ENCODE results near the gene UNC80. TPM values are rescaled to one million over a fixed set of nuclear protein-coding genes. Genes with fewer than 3 reads are reported as not detected.

UNC80 gene
- total RNA-seq, 1 experiment from 2014 or later = not detected

DNA sequence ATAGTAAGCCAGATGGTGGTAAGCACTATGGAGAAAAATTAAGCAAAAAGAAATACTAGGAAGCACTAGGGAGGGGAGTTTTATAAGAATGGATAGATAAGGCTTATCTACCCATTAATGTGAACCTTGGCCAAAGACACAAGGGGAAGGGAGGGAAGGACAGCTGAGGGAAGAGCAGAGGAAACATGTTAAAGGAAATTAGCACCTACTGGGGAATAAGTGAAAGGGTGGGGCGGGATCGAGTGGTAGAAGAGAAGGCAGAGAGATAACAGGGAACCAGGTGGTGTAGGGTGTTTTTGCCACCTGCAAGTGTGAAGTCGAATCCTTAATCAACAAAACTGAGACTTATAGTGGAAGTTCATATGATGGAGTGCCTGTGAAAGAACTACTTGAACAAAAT is 1.7 kb downstream of the UNC80 start:
- Histone ChIP-seq H3K4me1 (replicated peaks; ENCODE audit: insufficient read depth) (no peaks in the 10 kb centered on the region), H3K79me2 (ENCODE audit: low read depth) (no peaks in the 10 kb centered on the region), H3K9me2 (ENCODE audit: insufficient read depth) (no peaks in the 10 kb centered on the region), H2AFZ (no peak overlapping the region), H3K36me3 (ENCODE audit: low read depth) (no peaks in the 10 kb centered on the region), H3K9me3 (ENCODE audit: insufficient read depth, low read depth) (no peaks in the 10 kb centered on the region), H3K27ac (no peak overlapping the region), H3F3A (ENCODE audit: insufficient read depth, low read depth) (no peaks in the 10 kb centered on the region), H4K20me1 (ENCODE audit: insufficient read depth) (no peaks in the 10 kb centered on the region), H3K4me2 (no peak overlapping the region), H3K4me3 (no peak overlapping the region), H3K27me3 (ENCODE audit: insufficient read depth, low read depth) (no peaks in the 10 kb centered on the region)
- TF ChIP-seq, protein P1, sequence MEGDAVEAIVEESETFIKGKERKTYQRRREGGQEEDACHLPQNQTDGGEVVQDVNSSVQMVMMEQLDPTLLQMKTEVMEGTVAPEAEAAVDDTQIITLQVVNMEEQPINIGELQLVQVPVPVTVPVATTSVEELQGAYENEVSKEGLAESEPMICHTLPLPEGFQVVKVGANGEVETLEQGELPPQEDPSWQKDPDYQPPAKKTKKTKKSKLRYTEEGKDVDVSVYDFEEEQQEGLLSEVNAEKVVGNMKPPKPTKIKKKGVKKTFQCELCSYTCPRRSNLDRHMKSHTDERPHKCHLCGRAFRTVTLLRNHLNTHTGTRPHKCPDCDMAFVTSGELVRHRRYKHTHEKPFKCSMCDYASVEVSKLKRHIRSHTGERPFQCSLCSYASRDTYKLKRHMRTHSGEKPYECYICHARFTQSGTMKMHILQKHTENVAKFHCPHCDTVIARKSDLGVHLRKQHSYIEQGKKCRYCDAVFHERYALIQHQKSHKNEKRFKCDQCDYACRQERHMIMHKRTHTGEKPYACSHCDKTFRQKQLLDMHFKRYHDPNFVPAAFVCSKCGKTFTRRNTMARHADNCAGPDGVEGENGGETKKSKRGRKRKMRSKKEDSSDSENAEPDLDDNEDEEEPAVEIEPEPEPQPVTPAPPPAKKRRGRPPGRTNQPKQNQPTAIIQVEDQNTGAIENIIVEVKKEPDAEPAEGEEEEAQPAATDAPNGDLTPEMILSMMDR (conservative IDR thresholded peaks at IDR 0.05) = no peak
- TF ChIP-seq EZH2 (IDR thresholded peaks at IDR 0.05; ENCODE audit: low read depth) = no peak
- POLR2A ChIA-PET (ENCODE audit: unreplicated experiment) = interaction anchor here (0.6 kb wide), 1 partner anchor 966 kb away, joined by 3 read pairs; no protein-coding TSS in a partner anchor
- no TSS peak for BruUV-seq (replicated peaks)
- CTCF ChIA-PET = no interaction called here
- DNase-seq = no peak
- intact Hi-C loops (cut with micrococcal nuclease; ENCODE audit: unreplicated experiment) = no loop called here

- ChIA-PET CTCF (no interaction called here), POLR2A (ENCODE audit: unreplicated experiment) (no interaction called here)
- no peaks in the 10 kb centered on the region for H3K36me3 ChIP-seq (ENCODE audit: low read depth)
- no TSS peak for BruUV-seq (replicated peaks)
- no peaks in the 10 kb centered on the region for H4K20me1 ChIP-seq (ENCODE audit: insufficient read depth)
- no peak for DNase-seq
- no peak overlapping the region for H2AFZ ChIP-seq
- no peaks in the 10 kb centered on the region for H3K27me3 ChIP-seq (ENCODE audit: insufficient read depth, low read depth)
- H3K27ac ChIP-seq = no peak overlapping the region
- no peaks in the 10 kb centered on the region for H3F3A ChIP-seq (ENCODE audit: insufficient read depth, low read depth)
- H3K4me2 ChIP-seq = no peak overlapping the region
- no peak overlapping the region for H3K4me3 ChIP-seq
- H3K79me2 ChIP-seq (ENCODE audit: low read depth) = no peaks in the 10 kb centered on the region
- intact Hi-C loops (cut with micrococcal nuclease; ENCODE audit: unreplicated experiment) = no loop called here
- H3K9me2 ChIP-seq (ENCODE audit: insufficient read depth) = no peaks in the 10 kb centered on the region
- no peaks in the 10 kb centered on the region; the same call in 1 of the 2 replicates for H3K4me1 ChIP-seq (replicated peaks; ENCODE audit: insufficient read depth)
- TF ChIP-seq, protein P1 (conservative IDR thresholded peaks at IDR 0.05) = no peak
- TF ChIP-seq EZH2 (IDR thresholded peaks at IDR 0.05; ENCODE audit: low read depth) = no peak
- no peaks in the 10 kb centered on the region for H3K9me3 ChIP-seq (ENCODE audit: insufficient read depth, low read depth)
Measured at GRCh38 chr2:209787416-209787815, 15.8 kb downstream of the UNC80 start.

DNA sequence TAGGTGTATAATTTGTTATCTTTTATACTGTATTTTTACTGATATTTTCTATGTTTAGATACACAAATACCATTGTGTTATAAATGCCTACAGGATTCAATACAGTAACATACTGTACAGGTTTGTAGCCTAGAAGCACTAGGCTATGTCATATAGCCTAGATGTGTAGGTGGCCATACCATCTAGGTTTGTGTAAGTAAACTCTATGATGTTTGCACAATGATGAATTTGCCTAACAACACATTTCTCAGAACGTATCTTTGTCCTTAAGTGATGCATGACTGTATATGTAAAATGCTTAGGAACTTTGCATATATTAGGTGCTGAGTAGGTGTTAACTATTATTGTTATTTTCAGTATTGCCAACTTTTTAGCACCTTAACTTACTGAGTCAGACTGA is 17.3 kb downstream of the UNC80 start:
- BruUV-seq (replicated peaks) = no TSS peak
- no peak for TF ChIP-seq EZH2 (IDR thresholded peaks at IDR 0.05; ENCODE audit: low read depth)
- TF ChIP-seq, protein P1 (conservative IDR thresholded peaks at IDR 0.05) = no peak
- no peaks in the 10 kb centered on the region for H3K9me3 ChIP-seq (ENCODE audit: insufficient read depth, low read depth)
- POLR2A ChIA-PET (ENCODE audit: unreplicated experiment) = no interaction called here
- intact Hi-C loops (cut with micrococcal nuclease; ENCODE audit: unreplicated experiment) = no loop called here
- no peaks in the 10 kb centered on the region; the same call in 1 of the 2 replicates for H3K4me1 ChIP-seq (replicated peaks; ENCODE audit: insufficient read depth)
- H3F3A ChIP-seq (ENCODE audit: insufficient read depth, low read depth) = no peaks in the 10 kb centered on the region
- H3K36me3 ChIP-seq (ENCODE audit: low read depth) = no peaks in the 10 kb centered on the region
- H2AFZ ChIP-seq = no peak overlapping the region
- no peaks in the 10 kb centered on the region for H4K20me1 ChIP-seq (ENCODE audit: insufficient read depth)
- no peaks in the 10 kb centered on the region for H3K79me2 ChIP-seq (ENCODE audit: low read depth)
- no peak overlapping the region for H3K4me3 ChIP-seq
- no peaks in the 10 kb centered on the region for H3K9me2 ChIP-seq (ENCODE audit: insufficient read depth)
- H3K4me2 ChIP-seq = no peak overlapping the region
- DNase-seq = no peak
- H3K27me3 ChIP-seq (ENCODE audit: insufficient read depth, low read depth) = no peaks in the 10 kb centered on the region
- H3K27ac ChIP-seq = no peak overlapping the region
- CTCF ChIA-PET = no interaction called here

All from PC-9 (cell line).